GM23338 (cell line): Measurements from ENCODE around the gene PLEKHG4B. TPM values are rescaled to one million over a fixed set of nuclear protein-coding genes. Genes with fewer than 3 reads are reported as not detected.

Source experiments
- ATAC-seq: fragments of 200-7000 bp; cut with Tn5 transposase; 3 replicates; pipeline ENCODE4 v1.9.1; 2020
- DNase-seq: peaks from one replicate; pipeline ENCODE4 v3.0.0-alpha.2; 2015; ENCODE audit warnings: low spot score
- H2AFZ ChIP-seq: fragments of 200-600 bp; sonication (generic); 2 replicates; pipeline ENCODE4 v1.8.0; 2016; ENCODE audit warnings: antibody characterized with exemption, mild to moderate bottlenecking, moderate library complexity
- H3F3A ChIP-seq: fragments of 200-600 bp; sonication (generic); replicated peaks from 2 replicates; pipeline ENCODE4 v1.8.0; 2017; ENCODE audit warnings: antibody characterized with exemption, mixed run types, low read depth
- H3K27ac ChIP-seq: fragments of 200-600 bp; sonication (generic); 2 replicates; pipeline ENCODE4 v1.6.1; 2016; ENCODE audit warnings: low read depth
- H3K27me3 ChIP-seq: fragments of 200-600 bp; sonication (generic); 2 replicates; pipeline ENCODE4 v1.8.0; 2016; ENCODE audit warnings: mild to moderate bottlenecking, mixed run types, moderate library complexity; ENCODE audit not compliant: insufficient read depth
- H3K36me3 ChIP-seq: fragments of 200-600 bp; sonication (generic); 2 replicates; pipeline ENCODE4 v1.8.0; 2016; ENCODE audit warnings: mild to moderate bottlenecking; ENCODE audit not compliant: insufficient read depth
- H3K4me1 ChIP-seq: fragments of 200-600 bp; sonication (generic); 2 replicates; pipeline ENCODE4 v1.8.0; 2016; ENCODE audit warnings: mild to moderate bottlenecking, moderate library complexity; ENCODE audit not compliant: insufficient read depth
- H3K4me2 ChIP-seq: fragments of 200-600 bp; sonication (generic); 2 replicates; pipeline ENCODE4 v1.7.1; 2017; ENCODE audit warnings: mixed run types
- H3K4me3 ChIP-seq: fragments of 200-600 bp; sonication (generic); 2 replicates; pipeline ENCODE4 v1.6.1; 2016; ENCODE audit warnings: mixed run types
- H3K79me2 ChIP-seq: fragments of 200-600 bp; sonication (generic); replicated peaks from 2 replicates; pipeline ENCODE4 v1.8.0; 2017; ENCODE audit warnings: mild to moderate bottlenecking; ENCODE audit not compliant: insufficient read depth
- H3K9me2 ChIP-seq: fragments of 200-600 bp; sonication (generic); 2 replicates; pipeline ENCODE4 v1.8.0; 2017; ENCODE audit not compliant: insufficient read depth
- H4K20me1 ChIP-seq: fragments of 200-600 bp; sonication (generic); replicated peaks from 2 replicates; pipeline ENCODE4 v1.8.0; 2017; ENCODE audit warnings: mild to moderate bottlenecking; ENCODE audit not compliant: insufficient read depth
- H3K27ac Mint-ChIP-seq: 2 replicates; pipeline ENCODE4 v1.8.0; 2020; ENCODE audit warnings: inconsistent platforms, mild to moderate bottlenecking, moderate library complexity, mixed read lengths
- H3K27me3 Mint-ChIP-seq: 3 replicates; pipeline ENCODE4 v1.8.0; 2022; ENCODE audit warnings: low read depth, mild to moderate bottlenecking, moderate library complexity, mixed read lengths, inconsistent platforms; ENCODE audit not compliant: insufficient read depth, poor library complexity
- H3K36me3 Mint-ChIP-seq: 3 replicates; pipeline ENCODE4 v1.8.0; 2021; ENCODE audit warnings: low read depth, mild to moderate bottlenecking, inconsistent platforms, moderate library complexity, mixed read lengths
- H3K4me1 Mint-ChIP-seq: 3 replicates; pipeline ENCODE4 v1.8.0; 2020; ENCODE audit warnings: mild to moderate bottlenecking, inconsistent platforms, mixed read lengths
- H3K4me3 Mint-ChIP-seq: 3 replicates; pipeline ENCODE4 v1.8.0; 2021; ENCODE audit warnings: moderate library complexity, mild to moderate bottlenecking, inconsistent platforms, mixed read lengths
- H3K9me3 Mint-ChIP-seq: 3 replicates; pipeline ENCODE4 v1.8.0; 2020; ENCODE audit warnings: moderate library complexity, mild to moderate bottlenecking, inconsistent platforms, mixed read lengths
- CREB1 ChIP-seq: fragments of 250-450 bp; sonication (Bioruptor Pico); IDR thresholded peaks from 2 replicates; pipeline ENCODE4 v1.5.0; 2020; ENCODE audit warnings: low read depth, mild to moderate bottlenecking, moderate library complexity
- EZH2 ChIP-seq: fragments of 200-600 bp; sonication (generic); IDR thresholded peaks from one replicate; pipeline ENCODE4 v1.8.0; 2017; ENCODE audit warnings: antibody characterized with exemption, mild to moderate bottlenecking, low read depth; ENCODE audit not compliant: unreplicated experiment
- EZH2phosphoT487 ChIP-seq: fragments of 200-600 bp; sonication (generic); IDR thresholded peaks from one replicate; pipeline ENCODE4 v1.8.1; 2018; ENCODE audit warnings: antibody characterized with exemption; ENCODE audit not compliant: unreplicated experiment
- JUNB ChIP-seq: IDR thresholded peaks from one replicate; pipeline ENCODE4 v1.6.1; 2016; ENCODE audit warnings: antibody characterized with exemption; ENCODE audit not compliant: unreplicated experiment
- NANOG ChIP-seq: IDR thresholded peaks from 2 replicates; pipeline ENCODE4 v1.6.1; 2016; ENCODE audit warnings: antibody characterized with exemption, borderline replicate concordance
- POLR2AphosphoS5 ChIP-seq: IDR thresholded peaks from 2 replicates; pipeline ENCODE4 v1.6.1; 2016; ENCODE audit warnings: antibody characterized with exemption, low read depth
- STAT1 ChIP-seq: IDR thresholded peaks from one replicate; pipeline ENCODE4 v1.6.1; 2016; ENCODE audit warnings: antibody characterized with exemption; ENCODE audit not compliant: unreplicated experiment
- ZNF114 ChIP-seq: fragments of 250-450 bp; sonication (Bioruptor Pico); IDR thresholded peaks from 2 replicates; pipeline ENCODE4 v1.5.0; 2020; ENCODE audit warnings: mild to moderate bottlenecking, moderate library complexity
- ZNF331 ChIP-seq: fragments of 250-450 bp; sonication (Bioruptor Pico); IDR thresholded peaks from 2 replicates; pipeline ENCODE4 v1.5.0; 2020; ENCODE audit warnings: low read depth, mild to moderate bottlenecking, moderate library complexity
- polyA plus RNA-seq: library from polyadenylated mRNA; unstranded; fragments of >200 nt; fragmentation: Nextera tagmentation; extraction: Ambion mirVana; gene quantifications from 2 replicates; pipeline ENCODE4 v1.2.1, GENCODE V29; 2016
- total RNA-seq: library from RNA; depleted of rRNA; stranded (reverse); fragments of >200 nt; shearing (Covaris generic); gene quantifications from 2 replicates; pipeline ENCODE4 v1.2.3, GENCODE V29; 2014
- TF ChIP-seq, protein P1 (sequence below): IDR thresholded peaks from 2 replicates; pipeline ENCODE4 v1.6.1; 2016; ENCODE audit warnings: antibody characterized with exemption
- TF ChIP-seq, protein P2 (sequence below): IDR thresholded peaks from one replicate; pipeline ENCODE4 v1.6.1; 2018; ENCODE audit warnings: antibody characterized with exemption; ENCODE audit not compliant: unreplicated experiment
- TF ChIP-seq, protein P3 (sequence below), 2 experiments: fragments of 200-600 bp in 1 of 2; sonication (generic) in 1 of 2; conservative IDR thresholded peaks; 2 replicates each; pipeline versions ENCODE4 v1.5.1 to v1.6.1; 2016 to 2017; ENCODE audit warnings: antibody characterized with exemption in 2 of 2, low read depth in 2 of 2, mild to moderate bottlenecking in 2 of 2, moderate library complexity in 1 of 2
- TF ChIP-seq, protein P4 (sequence below): fragments of 250-450 bp; sonication (Bioruptor Pico); IDR thresholded peaks from 2 replicates; pipeline ENCODE4 v1.5.0; 2020; ENCODE audit warnings: mild to moderate bottlenecking, moderate library complexity

Gene PLEKHG4B
- total and polyA plus RNA-seq, 2 experiments from 2014 or later: 33.5 to 54.8 TPM

DNA sequence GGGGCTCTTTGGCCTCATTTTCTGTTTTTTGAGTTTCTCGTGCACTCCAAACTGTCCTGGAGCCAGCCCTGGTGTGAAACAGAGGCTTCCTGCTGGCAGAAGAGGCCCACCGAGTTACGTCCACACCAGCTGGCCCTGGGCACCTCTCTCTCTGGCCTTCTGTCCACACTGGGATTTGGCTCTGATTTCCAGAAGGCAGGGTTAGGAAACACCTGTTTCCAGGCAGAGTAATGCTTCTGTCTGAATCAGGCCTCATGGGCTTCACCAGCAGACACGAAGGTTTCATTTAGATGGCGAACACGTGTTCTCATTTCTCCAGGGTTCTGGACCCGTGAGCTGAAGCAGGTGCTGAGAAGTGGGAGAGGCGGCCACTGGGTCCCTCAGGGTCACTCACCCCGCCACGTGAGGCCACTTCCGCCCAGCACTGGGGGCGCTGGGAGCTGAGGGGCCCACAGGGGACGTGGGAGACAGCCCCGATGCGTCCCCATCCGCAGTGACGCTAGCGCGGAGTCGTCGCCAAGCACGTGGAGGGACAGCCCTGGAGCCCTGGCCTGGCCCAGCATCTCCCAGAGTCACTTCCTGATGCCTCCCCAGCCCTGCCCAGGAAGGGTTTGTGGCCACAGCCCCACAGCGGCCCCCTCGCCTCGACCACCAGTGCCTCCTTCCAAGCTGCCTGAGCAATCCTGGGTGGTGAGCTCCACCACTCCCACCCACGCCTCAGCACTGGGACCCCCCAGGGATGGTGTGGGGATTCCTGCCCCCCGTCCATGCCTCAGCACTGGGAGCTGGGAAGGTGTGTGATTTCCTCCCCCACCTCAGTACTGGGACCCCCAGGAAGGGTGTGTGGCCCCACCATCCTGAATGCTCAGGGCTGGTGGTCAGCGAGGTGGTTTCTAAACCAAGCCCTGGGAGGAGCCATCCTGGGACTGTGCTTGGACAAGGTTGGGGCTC is 94.4 kb downstream of the PLEKHG4B start:
- peaks cover 13% of the 10 kb centered on the region for H3K27me3 Mint-ChIP-seq
- ATAC-seq: no peak
- TF ChIP-seq JUNB (no peak), ZNF331 (CRISPR knock-in tag) (no peak), CREB1 (CRISPR knock-in tag) (no peak), NANOG (no peak), ZNF114 (CRISPR knock-in tag) (no peak), EZH2 (no peak), EZH2phosphoT487 (no peak), POLR2AphosphoS5 (no peak), STAT1 (no peak)
- TF ChIP-seq, protein P1, sequence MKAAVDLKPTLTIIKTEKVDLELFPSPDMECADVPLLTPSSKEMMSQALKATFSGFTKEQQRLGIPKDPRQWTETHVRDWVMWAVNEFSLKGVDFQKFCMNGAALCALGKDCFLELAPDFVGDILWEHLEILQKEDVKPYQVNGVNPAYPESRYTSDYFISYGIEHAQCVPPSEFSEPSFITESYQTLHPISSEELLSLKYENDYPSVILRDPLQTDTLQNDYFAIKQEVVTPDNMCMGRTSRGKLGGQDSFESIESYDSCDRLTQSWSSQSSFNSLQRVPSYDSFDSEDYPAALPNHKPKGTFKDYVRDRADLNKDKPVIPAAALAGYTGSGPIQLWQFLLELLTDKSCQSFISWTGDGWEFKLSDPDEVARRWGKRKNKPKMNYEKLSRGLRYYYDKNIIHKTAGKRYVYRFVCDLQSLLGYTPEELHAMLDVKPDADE: no peak
- TF ChIP-seq, protein P2, sequence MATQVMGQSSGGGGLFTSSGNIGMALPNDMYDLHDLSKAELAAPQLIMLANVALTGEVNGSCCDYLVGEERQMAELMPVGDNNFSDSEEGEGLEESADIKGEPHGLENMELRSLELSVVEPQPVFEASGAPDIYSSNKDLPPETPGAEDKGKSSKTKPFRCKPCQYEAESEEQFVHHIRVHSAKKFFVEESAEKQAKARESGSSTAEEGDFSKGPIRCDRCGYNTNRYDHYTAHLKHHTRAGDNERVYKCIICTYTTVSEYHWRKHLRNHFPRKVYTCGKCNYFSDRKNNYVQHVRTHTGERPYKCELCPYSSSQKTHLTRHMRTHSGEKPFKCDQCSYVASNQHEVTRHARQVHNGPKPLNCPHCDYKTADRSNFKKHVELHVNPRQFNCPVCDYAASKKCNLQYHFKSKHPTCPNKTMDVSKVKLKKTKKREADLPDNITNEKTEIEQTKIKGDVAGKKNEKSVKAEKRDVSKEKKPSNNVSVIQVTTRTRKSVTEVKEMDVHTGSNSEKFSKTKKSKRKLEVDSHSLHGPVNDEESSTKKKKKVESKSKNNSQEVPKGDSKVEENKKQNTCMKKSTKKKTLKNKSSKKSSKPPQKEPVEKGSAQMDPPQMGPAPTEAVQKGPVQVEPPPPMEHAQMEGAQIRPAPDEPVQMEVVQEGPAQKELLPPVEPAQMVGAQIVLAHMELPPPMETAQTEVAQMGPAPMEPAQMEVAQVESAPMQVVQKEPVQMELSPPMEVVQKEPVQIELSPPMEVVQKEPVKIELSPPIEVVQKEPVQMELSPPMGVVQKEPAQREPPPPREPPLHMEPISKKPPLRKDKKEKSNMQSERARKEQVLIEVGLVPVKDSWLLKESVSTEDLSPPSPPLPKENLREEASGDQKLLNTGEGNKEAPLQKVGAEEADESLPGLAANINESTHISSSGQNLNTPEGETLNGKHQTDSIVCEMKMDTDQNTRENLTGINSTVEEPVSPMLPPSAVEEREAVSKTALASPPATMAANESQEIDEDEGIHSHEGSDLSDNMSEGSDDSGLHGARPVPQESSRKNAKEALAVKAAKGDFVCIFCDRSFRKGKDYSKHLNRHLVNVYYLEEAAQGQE: no peak
- TF ChIP-seq, protein P3, sequence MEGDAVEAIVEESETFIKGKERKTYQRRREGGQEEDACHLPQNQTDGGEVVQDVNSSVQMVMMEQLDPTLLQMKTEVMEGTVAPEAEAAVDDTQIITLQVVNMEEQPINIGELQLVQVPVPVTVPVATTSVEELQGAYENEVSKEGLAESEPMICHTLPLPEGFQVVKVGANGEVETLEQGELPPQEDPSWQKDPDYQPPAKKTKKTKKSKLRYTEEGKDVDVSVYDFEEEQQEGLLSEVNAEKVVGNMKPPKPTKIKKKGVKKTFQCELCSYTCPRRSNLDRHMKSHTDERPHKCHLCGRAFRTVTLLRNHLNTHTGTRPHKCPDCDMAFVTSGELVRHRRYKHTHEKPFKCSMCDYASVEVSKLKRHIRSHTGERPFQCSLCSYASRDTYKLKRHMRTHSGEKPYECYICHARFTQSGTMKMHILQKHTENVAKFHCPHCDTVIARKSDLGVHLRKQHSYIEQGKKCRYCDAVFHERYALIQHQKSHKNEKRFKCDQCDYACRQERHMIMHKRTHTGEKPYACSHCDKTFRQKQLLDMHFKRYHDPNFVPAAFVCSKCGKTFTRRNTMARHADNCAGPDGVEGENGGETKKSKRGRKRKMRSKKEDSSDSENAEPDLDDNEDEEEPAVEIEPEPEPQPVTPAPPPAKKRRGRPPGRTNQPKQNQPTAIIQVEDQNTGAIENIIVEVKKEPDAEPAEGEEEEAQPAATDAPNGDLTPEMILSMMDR (conservative IDR thresholded peaks at IDR 0.05; ENCODE audit: low read depth in 2 of 2): no peak
- TF ChIP-seq, protein P4, sequence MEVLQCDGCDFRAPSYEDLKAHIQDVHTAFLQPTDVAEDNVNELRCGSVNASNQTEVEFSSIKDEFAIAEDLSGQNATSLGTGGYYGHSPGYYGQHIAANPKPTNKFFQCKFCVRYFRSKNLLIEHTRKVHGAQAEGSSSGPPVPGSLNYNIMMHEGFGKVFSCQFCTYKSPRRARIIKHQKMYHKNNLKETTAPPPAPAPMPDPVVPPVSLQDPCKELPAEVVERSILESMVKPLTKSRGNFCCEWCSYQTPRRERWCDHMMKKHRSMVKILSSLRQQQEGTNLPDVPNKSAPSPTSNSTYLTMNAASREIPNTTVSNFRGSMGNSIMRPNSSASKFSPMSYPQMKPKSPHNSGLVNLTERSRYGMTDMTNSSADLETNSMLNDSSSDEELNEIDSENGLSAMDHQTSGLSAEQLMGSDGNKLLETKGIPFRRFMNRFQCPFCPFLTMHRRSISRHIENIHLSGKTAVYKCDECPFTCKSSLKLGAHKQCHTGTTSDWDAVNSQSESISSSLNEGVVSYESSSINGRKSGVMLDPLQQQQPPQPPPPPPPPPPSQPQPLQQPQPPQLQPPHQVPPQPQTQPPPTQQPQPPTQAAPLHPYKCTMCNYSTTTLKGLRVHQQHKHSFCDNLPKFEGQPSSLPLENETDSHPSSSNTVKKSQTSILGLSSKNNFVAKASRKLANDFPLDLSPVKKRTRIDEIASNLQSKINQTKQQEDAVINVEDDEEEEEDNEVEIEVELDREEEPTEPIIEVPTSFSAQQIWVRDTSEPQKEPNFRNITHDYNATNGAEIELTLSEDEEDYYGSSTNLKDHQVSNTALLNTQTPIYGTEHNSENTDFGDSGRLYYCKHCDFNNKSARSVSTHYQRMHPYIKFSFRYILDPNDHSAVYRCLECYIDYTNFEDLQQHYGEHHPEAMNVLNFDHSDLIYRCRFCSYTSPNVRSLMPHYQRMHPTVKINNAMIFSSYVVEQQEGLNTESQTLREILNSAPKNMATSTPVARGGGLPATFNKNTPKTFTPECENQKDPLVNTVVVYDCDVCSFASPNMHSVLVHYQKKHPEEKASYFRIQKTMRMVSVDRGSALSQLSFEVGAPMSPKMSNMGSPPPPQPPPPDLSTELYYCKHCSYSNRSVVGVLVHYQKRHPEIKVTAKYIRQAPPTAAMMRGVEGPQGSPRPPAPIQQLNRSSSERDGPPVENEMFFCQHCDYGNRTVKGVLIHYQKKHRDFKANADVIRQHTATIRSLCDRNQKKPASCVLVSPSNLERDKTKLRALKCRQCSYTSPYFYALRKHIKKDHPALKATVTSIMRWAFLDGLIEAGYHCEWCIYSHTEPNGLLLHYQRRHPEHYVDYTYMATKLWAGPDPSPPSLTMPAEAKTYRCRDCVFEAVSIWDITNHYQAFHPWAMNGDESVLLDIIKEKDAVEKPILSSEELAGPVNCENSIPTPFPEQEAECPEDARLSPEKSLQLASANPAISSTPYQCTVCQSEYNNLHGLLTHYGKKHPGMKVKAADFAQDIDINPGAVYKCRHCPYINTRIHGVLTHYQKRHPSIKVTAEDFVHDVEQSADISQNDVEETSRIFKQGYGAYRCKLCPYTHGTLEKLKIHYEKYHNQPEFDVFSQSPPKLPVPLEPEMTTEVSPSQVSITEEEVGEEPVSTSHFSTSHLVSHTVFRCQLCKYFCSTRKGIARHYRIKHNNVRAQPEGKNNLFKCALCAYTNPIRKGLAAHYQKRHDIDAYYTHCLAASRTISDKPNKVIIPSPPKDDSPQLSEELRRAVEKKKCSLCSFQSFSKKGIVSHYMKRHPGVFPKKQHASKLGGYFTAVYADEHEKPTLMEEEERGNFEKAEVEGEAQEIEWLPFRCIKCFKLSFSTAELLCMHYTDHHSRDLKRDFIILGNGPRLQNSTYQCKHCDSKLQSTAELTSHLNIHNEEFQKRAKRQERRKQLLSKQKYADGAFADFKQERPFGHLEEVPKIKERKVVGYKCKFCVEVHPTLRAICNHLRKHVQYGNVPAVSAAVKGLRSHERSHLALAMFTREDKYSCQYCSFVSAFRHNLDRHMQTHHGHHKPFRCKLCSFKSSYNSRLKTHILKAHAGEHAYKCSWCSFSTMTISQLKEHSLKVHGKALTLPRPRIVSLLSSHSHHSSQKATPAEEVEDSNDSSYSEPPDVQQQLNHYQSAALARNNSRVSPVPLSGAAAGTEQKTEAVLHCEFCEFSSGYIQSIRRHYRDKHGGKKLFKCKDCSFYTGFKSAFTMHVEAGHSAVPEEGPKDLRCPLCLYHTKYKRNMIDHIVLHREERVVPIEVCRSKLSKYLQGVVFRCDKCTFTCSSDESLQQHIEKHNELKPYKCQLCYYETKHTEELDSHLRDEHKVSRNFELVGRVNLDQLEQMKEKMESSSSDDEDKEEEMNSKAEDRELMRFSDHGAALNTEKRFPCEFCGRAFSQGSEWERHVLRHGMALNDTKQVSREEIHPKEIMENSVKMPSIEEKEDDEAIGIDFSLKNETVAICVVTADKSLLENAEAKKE: no peak

More for the DNA sequence above, 94.4 kb downstream of the PLEKHG4B start:
- Mint-ChIP-seq H3K27ac (no peak overlapping the region), H3K4me3 (no peak overlapping the region), H3K36me3 (peaks cover 14% of the 10 kb centered on the region), H3K9me3 (no peaks in the 10 kb centered on the region; the same call in 2 of the 3 replicates), H3K4me1 (peaks cover 16% of the 10 kb centered on the region)
- H3K27me3 ChIP-seq: no peaks in the 10 kb centered on the region
- no peaks in the 10 kb centered on the region for H3K79me2 ChIP-seq
- H3F3A ChIP-seq: 0 out of 2 replicates have a peak, but pooled peaks cover 2% of the 10 kb centered on the region
- no peak overlapping the region for H3K4me2 ChIP-seq
- H2AFZ ChIP-seq: no peak overlapping the region
- H3K4me1 ChIP-seq: no peaks in the 10 kb centered on the region; the same call in 1 of the 2 replicates
- peaks cover 3% of the 10 kb centered on the region; the same call in 1 of the 2 replicates for H3K36me3 ChIP-seq
- DNase-seq: no peak
- H3K27ac ChIP-seq: no peak overlapping the region
- H4K20me1 ChIP-seq: no peaks in the 10 kb centered on the region; the same call in 1 of the 2 replicates
- no peak overlapping the region for H3K4me3 ChIP-seq
- no peaks in the 10 kb centered on the region for H3K9me2 ChIP-seq
